GM12878 (cell line): Measurements from ENCODE around the gene ABL1.

Source experiments
- BCL11A ChIP-seq: IDR thresholded peaks from 2 replicates; pipeline ENCODE4 v1.6.1; 2011; ENCODE audit warnings: low read depth, low read length
- BMI1 ChIP-seq: fragments of 450-650 bp; IDR thresholded peaks from 2 replicates; pipeline ENCODE4 v1.6.1; 2016; ENCODE audit warnings: mild to moderate bottlenecking, moderate library complexity, borderline replicate concordance
- CEBPB ChIP-seq, 2 experiments: fragments of 150-350 bp in 1 of 2; IDR thresholded peaks; 2 replicates each; pipeline ENCODE4 v1.6.1; 2012 to 2014; ENCODE audit warnings: low read depth in 2 of 2, low read length in 2 of 2, borderline replicate concordance in 1 of 2, inconsistent platforms in 1 of 2
- CTCF ChIP-seq, 3 experiments: IDR thresholded peaks in 2 of 3; conservative IDR thresholded peaks in 1 of 3; 2 replicates each; pipeline ENCODE4 v1.5.1; 2011; ENCODE audit warnings: low read depth in 3 of 3, low read length in 3 of 3, mild to moderate bottlenecking in 3 of 3, control low read depth in 2 of 3, moderate library complexity in 2 of 3, inconsistent platforms in 1 of 3, mixed read lengths in 1 of 3; ENCODE audit not compliant: control insufficient read depth in 2 of 3, insufficient read depth in 1 of 3; ENCODE audit errors: extremely low read depth in 1 of 3
- EZH2 ChIP-seq: IDR thresholded peaks from 2 replicates; pipeline ENCODE4 v1.6.1; 2012; ENCODE audit warnings: low read depth, mild to moderate bottlenecking, control low read depth, inconsistent platforms, low read length, borderline replicate concordance; ENCODE audit not compliant: control insufficient read depth
- IRF5 ChIP-seq: fragments of 450-650 bp; IDR thresholded peaks from 2 replicates; pipeline ENCODE4 v1.6.1; 2017; ENCODE audit warnings: borderline replicate concordance
- POLR2AphosphoS5 ChIP-seq: IDR thresholded peaks from 2 replicates; pipeline ENCODE4 v1.6.1; 2011; ENCODE audit warnings: mild to moderate bottlenecking, low read length, inconsistent platforms
- RAD21 ChIP-seq: IDR thresholded peaks from 2 replicates; pipeline ENCODE4 v1.6.1; 2011; ENCODE audit warnings: mild to moderate bottlenecking, low read depth, low read length, moderate library complexity; ENCODE audit not compliant: insufficient read depth
- SUZ12 ChIP-seq: fragments of 200-600 bp; sonication (generic); IDR thresholded peaks from one replicate; pipeline ENCODE4 v1.6.1; 2018; ENCODE audit warnings: antibody characterized with exemption, mild to moderate bottlenecking; ENCODE audit not compliant: unreplicated experiment
- USF1 ChIP-seq: IDR thresholded peaks from 2 replicates; pipeline ENCODE4 v1.6.1; 2011; ENCODE audit warnings: borderline replicate concordance, low read depth, mild to moderate bottlenecking, moderate library complexity, mixed read lengths, low read length; ENCODE audit not compliant: insufficient read depth; ENCODE audit errors: extremely low read length

GRCh38 chr9:130936285-130937117 lies 101.4 kb downstream of the ABL1 start:
- no peak for TF ChIP-seq CEBPB (IDR thresholded peaks at IDR 0.05; ENCODE audit: borderline replicate concordance in 1 of 2, low read depth in 2 of 2, low read length in 2 of 2)
- no peak for TF ChIP-seq POLR2AphosphoS5
- TF ChIP-seq SUZ12, result no peak
- TF ChIP-seq CTCF (IDR thresholded peaks at IDR 0.05 in 2 of 3, conservative IDR thresholded peaks at IDR 0.05 in 1 of 3; ENCODE audit: control insufficient read depth in 2 of 3, extremely low read depth in 1 of 3, insufficient read depth in 1 of 3, low read depth in 3 of 3, low read length in 3 of 3), result no peak
- no peak for TF ChIP-seq EZH2
- no peak for TF ChIP-seq BMI1
- TF ChIP-seq RAD21, result no peak
- TF ChIP-seq USF1, result no peak
- TF ChIP-seq BCL11A, result no peak
- no peak for TF ChIP-seq IRF5
